ENCODE results near the gene MAP10. TPM values are rescaled to one million over a fixed set of nuclear protein-coding genes. Genes with fewer than 3 reads are reported as not detected.

Gene MAP10
- total RNA-seq, 1 experiment from 2014 or later, result 1.2 TPM

GRCh38 chr1:232776526-232777106 is 28.6 kb upstream of the MAP10 start:
- WGBS (ENCODE audit: extremely low coverage, insufficient read length, low lambda C conversion rate), result no CpG with 5 or more reads among the region's 3 CpGs
- no peak overlapping the region for H2BK5ac ChIP-seq (ENCODE audit: insufficient read length, low read length)
- H2BK12ac ChIP-seq (ENCODE audit: insufficient read length, low read depth, low read length), result no peak overlapping the region
- H3K23ac ChIP-seq (ENCODE audit: insufficient read length, low read depth, low read length), result no peak overlapping the region
- H3K4me2 ChIP-seq (ENCODE audit: insufficient read depth, insufficient read length, low read length), result no peak overlapping the region
- no peak overlapping the region for H3T11ph ChIP-seq (ENCODE audit: low read length)
- Mint-ChIP-seq H3K9me3 (no peaks in the 10 kb centered on the region; a peak in 1 of 5 replicates), H3K27ac (no peak overlapping the region; a peak in 1 of 7 replicates), H3K4me3 (no peak overlapping the region), H3K4me1 (peaks cover 0 to under 1% of the 10 kb centered on the region in 2 experiments; a peak in 1 of 4 replicates), H3K27me3 (ENCODE audit: low read depth) (peaks cover 15% of the 10 kb centered on the region), H3K36me3 (ENCODE audit: insufficient read depth in 1 of 3, low read depth in 3 of 3) (peaks cover 0 to 6% (median 0%) of the 10 kb centered on the region in 3 experiments; a peak in 3 of 7 replicates)
- H3K9ac ChIP-seq (ENCODE audit: extremely low read depth, insufficient read length, low read length), result no peak overlapping the region
- no peak overlapping the region for H2BK20ac ChIP-seq (ENCODE audit: low read depth, low read length, poor library complexity, severe bottlenecking)
- H3K23me2 ChIP-seq (ENCODE audit: insufficient read length, low read depth, low read length, poor library complexity, severe bottlenecking), result no peaks in the 10 kb centered on the region
- no peak overlapping the region for H3K4ac ChIP-seq (ENCODE audit: low read depth, low read length)
- no peak overlapping the region for H2AFZ ChIP-seq (ENCODE audit: low read length)
- H4K20me1 ChIP-seq (ENCODE audit: control insufficient read depth, insufficient read depth, insufficient read length), result no peaks in the 10 kb centered on the region
- TF ChIP-seq, protein P1, sequence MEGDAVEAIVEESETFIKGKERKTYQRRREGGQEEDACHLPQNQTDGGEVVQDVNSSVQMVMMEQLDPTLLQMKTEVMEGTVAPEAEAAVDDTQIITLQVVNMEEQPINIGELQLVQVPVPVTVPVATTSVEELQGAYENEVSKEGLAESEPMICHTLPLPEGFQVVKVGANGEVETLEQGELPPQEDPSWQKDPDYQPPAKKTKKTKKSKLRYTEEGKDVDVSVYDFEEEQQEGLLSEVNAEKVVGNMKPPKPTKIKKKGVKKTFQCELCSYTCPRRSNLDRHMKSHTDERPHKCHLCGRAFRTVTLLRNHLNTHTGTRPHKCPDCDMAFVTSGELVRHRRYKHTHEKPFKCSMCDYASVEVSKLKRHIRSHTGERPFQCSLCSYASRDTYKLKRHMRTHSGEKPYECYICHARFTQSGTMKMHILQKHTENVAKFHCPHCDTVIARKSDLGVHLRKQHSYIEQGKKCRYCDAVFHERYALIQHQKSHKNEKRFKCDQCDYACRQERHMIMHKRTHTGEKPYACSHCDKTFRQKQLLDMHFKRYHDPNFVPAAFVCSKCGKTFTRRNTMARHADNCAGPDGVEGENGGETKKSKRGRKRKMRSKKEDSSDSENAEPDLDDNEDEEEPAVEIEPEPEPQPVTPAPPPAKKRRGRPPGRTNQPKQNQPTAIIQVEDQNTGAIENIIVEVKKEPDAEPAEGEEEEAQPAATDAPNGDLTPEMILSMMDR (conservative IDR thresholded peaks at IDR 0.05), result no peak
- no peaks in the 10 kb centered on the region for H3K4me1 ChIP-seq (ENCODE audit: insufficient read depth, low read length)
- no peak overlapping the region for H2BK15ac ChIP-seq (ENCODE audit: low read depth, low read length)
- no peak overlapping the region for H3K18ac ChIP-seq (ENCODE audit: insufficient read length, low read depth, low read length)
- H4K91ac ChIP-seq (ENCODE audit: insufficient read length, low read depth, low read length), result no peak overlapping the region
- no peak overlapping the region for H4K8ac ChIP-seq (replicated peaks; ENCODE audit: insufficient read length, low read depth, low read length)
- H4K5ac ChIP-seq (ENCODE audit: insufficient read length, low read depth, low read length), result no peak overlapping the region
- no peak overlapping the region for H3K27ac ChIP-seq (ENCODE audit: insufficient read length, low read depth, low read length)
- no peaks in the 10 kb centered on the region for H3K9me3 ChIP-seq (ENCODE audit: control insufficient read depth, low read depth, low read length)
- no peak overlapping the region for H2BK120ac ChIP-seq (ENCODE audit: low read depth, low read length, poor library complexity, severe bottlenecking)
- no peaks in the 10 kb centered on the region for H3K79me2 ChIP-seq (ENCODE audit: insufficient read depth, low read length)
- no peak for DNase-seq
- H3K56ac ChIP-seq (ENCODE audit: insufficient read length, low read depth, low read length), result no peak overlapping the region
- no peaks in the 10 kb centered on the region for H3K27me3 ChIP-seq (ENCODE audit: insufficient read depth, low read length)
- H2AK5ac ChIP-seq (ENCODE audit: insufficient read length, low read length), result no peak overlapping the region
- H3K79me1 ChIP-seq (ENCODE audit: insufficient read depth, low read depth, low read length, poor library complexity, severe bottlenecking), result no peaks in the 10 kb centered on the region
- H3K14ac ChIP-seq (ENCODE audit: insufficient read depth, low read length), result no peak overlapping the region
